Measurements from ENCODE around the gene TCEA2. TPM values are rescaled to one million over a fixed set of nuclear protein-coding genes. Genes with fewer than 3 reads are reported as not detected.
A peak's percentile ranks its signal among the peaks of the same experiment; 100 is the strongest.

Gene TCEA2
- total and polyA plus RNA-seq, 9 of the 15 experiments (the other 6 are each of a cell fraction or from before 2014, with no cell fraction given) = 1.4 to 28.7 (median 5.4) TPM

- 5% methylated on average over 15 of the region's 16 CpGs for WGBS (ENCODE audit: insufficient coverage, low coverage, missing lambda C conversion rate)
- Histone ChIP-seq H3K9me1 (ENCODE audit: control insufficient read depth, insufficient read depth, low read length) (peaks cover 2% of the 10 kb centered on the region), H3K27me3 (ENCODE audit: control insufficient read depth in 2 of 2, insufficient read depth in 2 of 2, low read length in 2 of 2) (peaks cover 40 to 84% of the 10 kb centered on the region in 2 experiments; a peak in 4 of 5 replicates), H3K27ac (ENCODE audit: extremely low read depth, low read depth, low read length) (no peak overlapping the region), H3K79me2 (ENCODE audit: control insufficient read depth, insufficient read depth, low read length) (no peaks in the 10 kb centered on the region), H2AFZ (ENCODE audit: low read depth, low read length) (no peak overlapping the region), H3K4me2 (ENCODE audit: insufficient read depth, low read length) (no peak overlapping the region), H3K36me3 (ENCODE audit: control insufficient read depth, insufficient read depth, low read length) (no peaks in the 10 kb centered on the region), H3K4me1 (replicated peaks in 1 of 2; ENCODE audit: control insufficient read depth in 2 of 2, insufficient read depth in 2 of 2, low read length in 2 of 2) (peaks cover 0 to 36% of the 10 kb centered on the region in 2 experiments; a peak in 3 of 5 replicates), H3K9ac (ENCODE audit: insufficient read depth in 1 of 2, low read depth in 2 of 2, low read length in 2 of 2) (0 out of 4 replicates have a peak overlapping the region, but pooled peaks of 1 of the 2 experiments have one; percentile 4), H3K4me3 (no peak overlapping the region), H4K20me1 (replicated peaks; ENCODE audit: control insufficient read depth, insufficient read depth, low read length) (peaks cover 13% of the 10 kb centered on the region; the same call in 1 of the 2 replicates), H3K9me3 (replicated peaks; ENCODE audit: control insufficient read depth, insufficient read depth, low read depth, low read length) (no peaks in the 10 kb centered on the region)
- DNase-seq (ENCODE audit: extremely low read depth in 1 of 4, low spot score in 3 of 4) (no peak), FAIRE-seq (no peak), ATAC-seq (no peak)
- POLR2A ChIA-PET = interaction anchor here (0.7 kb wide), 1 partner anchor 10 kb away, joined by 3 read pairs; no protein-coding TSS in a partner anchor
- in situ Hi-C loops (cut with MboI) (no loop called here), intact Hi-C loops (cut with micrococcal nuclease) (no loop called here)
- CTCF ChIA-PET (ENCODE audit: low intra/inter-chr PET ratio) = no interaction called here
- no TSS peak for BruUV-seq (replicated peaks)
- TF ChIP-seq ZNF512 (tag; IDR thresholded peaks at IDR 0.05) (no peak), ZNF584 (CRISPR knock-in tag; IDR thresholded peaks at IDR 0.05; ENCODE audit: low read depth) (no peak), SRSF3 (IDR thresholded peaks at IDR 0.05; ENCODE audit: insufficient read depth, low read length) (no peak), CHCHD3 (CRISPR knock-in tag; IDR thresholded peaks at IDR 0.05) (no peak), HINFP (tag; conservative IDR thresholded peaks at IDR 0.05; ENCODE audit: low read depth) (no peak), MAFK (IDR thresholded peaks at IDR 0.05; ENCODE audit: low read length) (no peak), SIRT6 (IDR thresholded peaks at IDR 0.05; ENCODE audit: low read depth, low read length) (no peak), RREB1 (CRISPR knock-in tag; IDR thresholded peaks at IDR 0.05) (no peak), ZBTB7A (IDR thresholded peaks at IDR 0.05; ENCODE audit: borderline replicate concordance, control insufficient read depth, low read depth, low read length) (no peak), OTX1 (CRISPR knock-in tag; IDR thresholded peaks at IDR 0.05) (no peak), NFRKB (IDR thresholded peaks at IDR 0.05; ENCODE audit: low read depth) (no peak), PML (IDR thresholded peaks at IDR 0.05; ENCODE audit: low read length) (no peak)
Measured at GRCh38 chr20:64109831-64110391, 46.9 kb downstream of the TCEA2 start.
